ENCODE results near the gene ZNF462. TPM values are rescaled to one million over a fixed set of nuclear protein-coding genes. Genes with fewer than 3 reads are reported as not detected.

Gene ZNF462
- total RNA-seq, 1 experiment from 2014 or later: 164 TPM

DNA sequence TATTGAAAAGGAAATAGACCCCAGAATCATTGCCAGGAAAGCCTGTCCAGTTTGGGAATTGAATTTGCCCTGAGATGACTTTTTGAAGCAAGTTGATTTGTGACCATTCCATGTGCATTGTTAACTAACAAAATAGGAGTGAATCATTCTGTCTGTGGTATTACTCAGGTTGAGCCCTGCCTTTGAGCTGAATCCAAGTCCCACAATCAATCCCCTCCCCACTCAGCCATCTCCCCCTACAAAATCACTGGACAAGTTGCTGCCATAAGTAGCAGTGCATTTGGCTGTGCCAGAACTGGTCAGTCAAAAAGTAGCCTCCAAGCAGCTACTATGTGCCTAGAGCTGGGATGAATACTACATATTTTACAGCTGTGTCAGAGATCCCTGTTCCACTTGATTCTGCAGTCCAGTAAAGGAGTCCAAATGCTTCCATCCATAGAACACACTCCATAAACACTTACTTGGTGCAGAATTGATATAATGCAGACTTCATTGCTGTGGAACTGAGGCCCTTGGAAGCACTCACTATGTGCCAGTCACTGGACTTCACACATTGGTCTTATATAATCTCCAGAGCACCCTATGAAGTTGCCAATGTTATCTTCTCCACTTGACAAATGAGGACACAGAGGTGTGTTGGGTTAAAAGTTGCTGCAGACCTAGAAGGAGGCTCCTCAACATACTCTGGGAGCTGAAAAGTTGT is 96.1 kb downstream of the ZNF462 start:
- H4K91ac ChIP-seq (ENCODE audit: insufficient read length, low read depth, low read length): no peak overlapping the region
- H3K4me1 ChIP-seq (ENCODE audit: insufficient read depth, low read length): peaks cover 2% of the 10 kb centered on the region; the same call in 1 of the 2 replicates
- Mint-ChIP-seq H3K27ac (no peak overlapping the region; a peak in 1 of 7 replicates), H3K9me3 (no peaks in the 10 kb centered on the region), H3K4me3 (no peak overlapping the region), H3K4me1 (peaks cover 25 to 36% of the 10 kb centered on the region in 2 experiments), H3K36me3 (ENCODE audit: insufficient read depth in 1 of 3, low read depth in 3 of 3) (peaks cover 63 to 92% (median 73%) of the 10 kb centered on the region in 3 experiments), H3K27me3 (ENCODE audit: low read depth) (no peaks in the 10 kb centered on the region)
- no peak overlapping the region for H3K4me2 ChIP-seq (ENCODE audit: insufficient read depth, insufficient read length, low read length)
- H4K20me1 ChIP-seq (ENCODE audit: control insufficient read depth, insufficient read depth, insufficient read length): no peaks in the 10 kb centered on the region
- no peaks in the 10 kb centered on the region for H3K79me2 ChIP-seq (ENCODE audit: insufficient read depth, low read length)
- no peaks in the 10 kb centered on the region for H3K27me3 ChIP-seq (ENCODE audit: insufficient read depth, low read length)
- no peak overlapping the region for H2BK120ac ChIP-seq (ENCODE audit: low read depth, low read length, poor library complexity, severe bottlenecking)
- H3K4ac ChIP-seq (ENCODE audit: low read depth, low read length): no peak overlapping the region
- TF ChIP-seq, protein P1, sequence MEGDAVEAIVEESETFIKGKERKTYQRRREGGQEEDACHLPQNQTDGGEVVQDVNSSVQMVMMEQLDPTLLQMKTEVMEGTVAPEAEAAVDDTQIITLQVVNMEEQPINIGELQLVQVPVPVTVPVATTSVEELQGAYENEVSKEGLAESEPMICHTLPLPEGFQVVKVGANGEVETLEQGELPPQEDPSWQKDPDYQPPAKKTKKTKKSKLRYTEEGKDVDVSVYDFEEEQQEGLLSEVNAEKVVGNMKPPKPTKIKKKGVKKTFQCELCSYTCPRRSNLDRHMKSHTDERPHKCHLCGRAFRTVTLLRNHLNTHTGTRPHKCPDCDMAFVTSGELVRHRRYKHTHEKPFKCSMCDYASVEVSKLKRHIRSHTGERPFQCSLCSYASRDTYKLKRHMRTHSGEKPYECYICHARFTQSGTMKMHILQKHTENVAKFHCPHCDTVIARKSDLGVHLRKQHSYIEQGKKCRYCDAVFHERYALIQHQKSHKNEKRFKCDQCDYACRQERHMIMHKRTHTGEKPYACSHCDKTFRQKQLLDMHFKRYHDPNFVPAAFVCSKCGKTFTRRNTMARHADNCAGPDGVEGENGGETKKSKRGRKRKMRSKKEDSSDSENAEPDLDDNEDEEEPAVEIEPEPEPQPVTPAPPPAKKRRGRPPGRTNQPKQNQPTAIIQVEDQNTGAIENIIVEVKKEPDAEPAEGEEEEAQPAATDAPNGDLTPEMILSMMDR (conservative IDR thresholded peaks at IDR 0.05): no peak
- H3K14ac ChIP-seq (ENCODE audit: insufficient read depth, low read length): no peak overlapping the region
- no peak overlapping the region for H3T11ph ChIP-seq (ENCODE audit: low read length)
- H4K5ac ChIP-seq (ENCODE audit: insufficient read length, low read depth, low read length): no peak overlapping the region
- H3K23ac ChIP-seq (ENCODE audit: insufficient read length, low read depth, low read length): no peak overlapping the region
- peaks cover 3% of the 10 kb centered on the region for H3K79me1 ChIP-seq (ENCODE audit: insufficient read depth, low read depth, low read length, poor library complexity, severe bottlenecking)
- H2BK5ac ChIP-seq (ENCODE audit: insufficient read length, low read length): no peak overlapping the region
- no peaks in the 10 kb centered on the region for H3K9me3 ChIP-seq (ENCODE audit: control insufficient read depth, low read depth, low read length)
- no peak overlapping the region for H2AK5ac ChIP-seq (ENCODE audit: insufficient read length, low read length)
- H3K56ac ChIP-seq (ENCODE audit: insufficient read length, low read depth, low read length): no peak overlapping the region
- H2BK15ac ChIP-seq (ENCODE audit: low read depth, low read length): no peak overlapping the region
- H3K18ac ChIP-seq (ENCODE audit: insufficient read length, low read depth, low read length): no peak overlapping the region
- H3K23me2 ChIP-seq (ENCODE audit: insufficient read length, low read depth, low read length, poor library complexity, severe bottlenecking): no peaks in the 10 kb centered on the region
- H4K8ac ChIP-seq (replicated peaks; ENCODE audit: insufficient read length, low read depth, low read length): no peak overlapping the region
- peak overlapping the region; percentile 16 for H3K27ac ChIP-seq (ENCODE audit: insufficient read length, low read depth, low read length)
- H2BK20ac ChIP-seq (ENCODE audit: low read depth, low read length, poor library complexity, severe bottlenecking): no peak overlapping the region
- DNase-seq: no peak
- H3K9ac ChIP-seq (ENCODE audit: extremely low read depth, insufficient read length, low read length): no peak overlapping the region
- no peak overlapping the region for H2BK12ac ChIP-seq (ENCODE audit: insufficient read length, low read depth, low read length)
- no peak overlapping the region for H2AFZ ChIP-seq (ENCODE audit: low read length)
